GM18526 (cell line): ENCODE measurements around the gene HOXB8.
A peak's percentile ranks its signal among the peaks of the same experiment; 100 is the strongest.

Experiments used
- POLR2A ChIP-seq: IDR thresholded peaks from 3 replicates; pipeline ENCODE4 v1.6.1; 2011; ENCODE audit not compliant: insufficient read length; ENCODE audit errors: extremely low read depth

Gene HOXB8

GRCh38 chr17:48615047-48615962, at the start of gene HOXB8:
HOXB8 (minus strand) TSS chr17:48615292; CDS start chr17:48614704, 588 bp downstream.
- no peak for TF ChIP-seq POLR2A

- TF ChIP-seq POLR2A: no peak
Observed at GRCh38 chr17:48663134-48663924, 48.2 kb upstream of the HOXB8 start.

- no peak for TF ChIP-seq POLR2A
Observed at GRCh38 chr17:48655913-48656312, 40.8 kb upstream of the HOXB8 start.

GRCh38 chr17:48649741-48650140, 34.6 kb upstream of the HOXB8 start:
- TF ChIP-seq POLR2A: no peak

- no peak for TF ChIP-seq POLR2A
Observed at GRCh38 chr17:48647963-48648245, 32.8 kb upstream of the HOXB8 start.

GRCh38 chr17:48647103-48647962, 32.2 kb upstream of the HOXB8 start:
- TF ChIP-seq POLR2A: no peak

GRCh38 chr17:48646183-48647102, 31.4 kb upstream of the HOXB8 start:
- TF ChIP-seq POLR2A: peak; percentile 26

GRCh38 chr17:48645639-48646182, 30.6 kb upstream of the HOXB8 start:
- no peak for TF ChIP-seq POLR2A

GRCh38 chr17:48644910-48645557, 29.9 kb upstream of the HOXB8 start:
- no peak for TF ChIP-seq POLR2A

GRCh38 chr17:48644159-48644558, 29.1 kb upstream of the HOXB8 start:
- TF ChIP-seq POLR2A: no peak

- TF ChIP-seq POLR2A: no peak
Observed at GRCh38 chr17:48643697-48644012, 28.6 kb upstream of the HOXB8 start.

- TF ChIP-seq POLR2A: no peak
Observed at GRCh38 chr17:48642843-48643696, 28.0 kb upstream of the HOXB8 start.
